B cell (primary cell): Measurements from ENCODE around the gene TTC38. TPM values are rescaled to one million over a fixed set of nuclear protein-coding genes. Genes with fewer than 3 reads are reported as not detected.

ENCODE experiments used
- ATAC-seq: fragments of 200-7000 bp; cut with Tn5 transposase; one replicate; pipeline ENCODE4 v1.10.0; 2021; ENCODE audit warnings: low read depth, mild to moderate bottlenecking, moderate number of reproducible peaks, moderate library complexity
- CTCF ChIA-PET: fragments of 350-600 bp; sonication (Branson Sonifier 250); formaldehyde crosslinking; loops from one replicate; lab custom pipeline; 2021; ENCODE audit warnings: antibody characterized with exemption, inconsistent platforms; lab: Charles Lee
- POLR2A ChIA-PET: fragments of 350-600 bp; sonication (Branson Sonifier 250); formaldehyde crosslinking; loops from one replicate; lab custom pipeline; 2021; ENCODE audit warnings: antibody characterized with exemption; lab: Charles Lee
- DNase-seq: peaks from one replicate; pipeline ENCODE4 v3.0.0; 2013
- H2AFZ ChIP-seq: 2 replicates; pipeline ENCODE4 v1.6.1; 2012; ENCODE audit warnings: mild to moderate bottlenecking, low read depth, low read length; ENCODE audit not compliant: insufficient read depth, poor library complexity, severe bottlenecking
- H3K27ac ChIP-seq, 2 donors: 1 replicate in 1 of 2; 2 replicates in 1 of 2; pipeline ENCODE4 v1.5.1; 2012 to 2013; ENCODE audit warnings: low read length in 2 of 2, mild to moderate bottlenecking in 2 of 2, moderate library complexity in 1 of 2
- H3K27me3 ChIP-seq, 4 experiments: fragments of 200-600 bp in 1 of 4; sonication (generic) in 1 of 4; replicated peaks in 1 of 4; 1 replicate in 2 of 4; 2 replicates in 2 of 4; pipeline versions ENCODE4 v1.6.1 to v1.7.0; 2013 to 2016; ENCODE audit warnings: low read length in 3 of 4, mild to moderate bottlenecking in 2 of 4, mixed read lengths in 1 of 4, moderate library complexity in 1 of 4; ENCODE audit not compliant: insufficient read depth in 4 of 4, control insufficient read depth in 3 of 4; ENCODE audit errors: control extremely low read depth in 1 of 4
- H3K36me3 ChIP-seq, 2 experiments: replicated peaks in 1 of 2; 1 replicate in 1 of 2; 2 replicates in 1 of 2; pipeline versions ENCODE4 v1.6.1 to v1.7.1; 2013; ENCODE audit warnings: low read length in 1 of 2; ENCODE audit not compliant: insufficient read depth in 2 of 2, control insufficient read depth in 1 of 2; ENCODE audit errors: control extremely low read depth in 1 of 2, extremely low read depth in 1 of 2
- H3K4me1 ChIP-seq, 2 donors: fragments of 200-600 bp in 1 of 2; sonication (generic) in 1 of 2; 1 replicate in 1 of 2; 2 replicates in 1 of 2; pipeline versions ENCODE4 v1.5.1 to v1.6.1; 2013 to 2017; ENCODE audit warnings: low read length in 2 of 2; ENCODE audit not compliant: control insufficient read depth in 2 of 2, insufficient read depth in 2 of 2
- H3K4me2 ChIP-seq: replicated peaks from 2 replicates; pipeline ENCODE3; 2012; ENCODE audit warnings: mild to moderate bottlenecking, low read depth, low read length; ENCODE audit not compliant: poor library complexity, severe bottlenecking
- H3K4me3 ChIP-seq, 5 experiments: fragments of 200-600 bp in 1 of 5; sonication (generic) in 1 of 5; 1 replicate in 3 of 5; 2 replicates in 2 of 5; pipeline versions ENCODE4 v1.5.1 to v1.7.0; 2011 to 2016; ENCODE audit warnings: low read length in 4 of 5, mild to moderate bottlenecking in 4 of 5, low read depth in 2 of 5, control low read depth in 1 of 5, moderate library complexity in 1 of 5; ENCODE audit not compliant: insufficient read depth in 1 of 5; ENCODE audit errors: control extremely low read depth in 1 of 5, extremely low read depth in 1 of 5
- H3K79me2 ChIP-seq: fragments of 200-600 bp; sonication (generic); one replicate; pipeline ENCODE4 v1.6.0; 2016; ENCODE audit warnings: low read length; ENCODE audit not compliant: control insufficient read depth, insufficient read depth
- H3K9ac ChIP-seq: fragments of 200-600 bp; sonication (generic); 2 replicates; pipeline ENCODE4 v1.6.1; 2017; ENCODE audit warnings: mild to moderate bottlenecking, low read length, moderate library complexity
- H3K9me3 ChIP-seq, 3 donors: one replicate each; pipeline versions ENCODE4 v1.6.1 to v1.7.1; 2013; ENCODE audit warnings: low read length in 2 of 3; ENCODE audit not compliant: control insufficient read depth in 2 of 3, insufficient read depth in 1 of 3; ENCODE audit errors: control extremely low read depth in 1 of 3
- H4K20me1 ChIP-seq: 2 replicates; pipeline ENCODE4 v1.6.0; 2012; ENCODE audit warnings: mild to moderate bottlenecking, low read length; ENCODE audit not compliant: insufficient read depth, control insufficient read depth, poor library complexity, severe bottlenecking
- H3K27ac Mint-ChIP-seq: one replicate; pipeline ENCODE4 v1.8.0; 2021; ENCODE audit warnings: mixed read lengths
- H3K27me3 Mint-ChIP-seq: one replicate; pipeline ENCODE4 v1.8.0; 2021; ENCODE audit warnings: mixed read lengths
- H3K4me1 Mint-ChIP-seq: one replicate; pipeline ENCODE4 v1.8.0; 2021; ENCODE audit warnings: mixed read lengths
- H3K4me3 Mint-ChIP-seq: one replicate; pipeline ENCODE4 v1.8.0; 2021; ENCODE audit warnings: mixed read lengths
- H3K9me3 Mint-ChIP-seq: one replicate; pipeline ENCODE4 v1.8.0; 2022; ENCODE audit warnings: mixed read lengths; ENCODE audit not compliant: insufficient read depth
- EZH2 ChIP-seq: IDR thresholded peaks from 2 replicates; pipeline ENCODE4 v1.6.1; 2012; ENCODE audit warnings: borderline replicate concordance, low read depth, mild to moderate bottlenecking, moderate library complexity, low read length; ENCODE audit not compliant: insufficient read depth, poor library complexity, severe bottlenecking
- WGBS: methylation state at CpG from one replicate; pipeline ENCODE4 v1.1.5; 2013; ENCODE audit warnings: missing lambda C conversion rate; ENCODE audit not compliant: insufficient coverage; 5-methylcytosine and 5-hydroxymethylcytosine counted together
- intact Hi-C: fragments of 100-400 bp; cut with micrococcal nuclease; formaldehyde crosslinking; loops from one replicate; pipeline ENCODE4 v1.10.0; 2022
- polyA plus RNA-seq: library from polyadenylated mRNA; depleted of rRNA; stranded (reverse); fragments of >200 nt; gene quantifications from 2 replicates; pipeline ENCODE4 v1.2.3, GENCODE V29; 2012
- total RNA-seq, 2 donors: library from RNA; stranded (reverse); fragments of 120-200 nt in 1 of 2; gene quantifications; 1 replicate in 1 of 2; 2 replicates in 1 of 2; pipeline versions ENCODE4 v1.2.3 to v1.2.4, GENCODE V29; 2013 to 2022
- TF ChIP-seq, protein P1 (sequence below): fragments of 200-600 bp; IDR thresholded peaks from one replicate; pipeline ENCODE4 v1.8.0; 2022; ENCODE audit warnings: antibody characterized with exemption, mild to moderate bottlenecking

The TTC38 gene
- total and polyA plus RNA-seq, 2 donors (not counting 1 experiment from before 2014, with no cell fraction given), result 10.8 to 13.3 TPM

DNA sequence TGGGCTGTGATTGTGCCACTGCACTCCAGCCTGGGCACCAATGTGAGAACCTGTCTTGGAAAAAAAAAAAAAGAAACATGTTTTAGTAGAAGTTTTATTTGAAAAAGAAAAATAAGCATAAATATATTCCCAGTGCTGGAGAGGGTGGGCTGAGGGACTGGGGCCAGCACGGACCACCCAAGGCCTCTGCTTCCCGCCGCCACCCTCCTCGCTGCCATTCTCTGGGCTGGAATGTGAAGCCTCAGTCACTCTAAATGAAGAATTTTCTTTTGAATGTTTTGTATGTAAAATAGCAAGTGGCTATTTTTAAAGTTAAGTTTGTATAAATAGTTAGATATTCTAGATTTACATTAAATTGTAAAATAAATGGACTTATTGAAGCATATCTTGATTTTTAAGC, 62.6 kb downstream of the TTC38 start:
- peaks cover 0 to 7% of the 10 kb centered on the region in 2 donors for H3K4me1 ChIP-seq
- no peaks in the 10 kb centered on the region for H3K36me3 ChIP-seq
- ChIA-PET CTCF (interaction anchor here (1.0 kb wide), 1 partner anchor 37 kb away, joined by 3 read pairs; no protein-coding TSS in a partner anchor), POLR2A (no interaction called here)
- no peaks in the 10 kb centered on the region for H4K20me1 ChIP-seq
- no peak overlapping the region for H3K27ac ChIP-seq
- H3K4me3 Mint-ChIP-seq, result no peak overlapping the region
- no peak overlapping the region for H2AFZ ChIP-seq
- H3K9ac ChIP-seq, result no peak overlapping the region
- intact Hi-C loops, result no loop called here
- no peak for TF ChIP-seq EZH2
- TF ChIP-seq, protein P1, sequence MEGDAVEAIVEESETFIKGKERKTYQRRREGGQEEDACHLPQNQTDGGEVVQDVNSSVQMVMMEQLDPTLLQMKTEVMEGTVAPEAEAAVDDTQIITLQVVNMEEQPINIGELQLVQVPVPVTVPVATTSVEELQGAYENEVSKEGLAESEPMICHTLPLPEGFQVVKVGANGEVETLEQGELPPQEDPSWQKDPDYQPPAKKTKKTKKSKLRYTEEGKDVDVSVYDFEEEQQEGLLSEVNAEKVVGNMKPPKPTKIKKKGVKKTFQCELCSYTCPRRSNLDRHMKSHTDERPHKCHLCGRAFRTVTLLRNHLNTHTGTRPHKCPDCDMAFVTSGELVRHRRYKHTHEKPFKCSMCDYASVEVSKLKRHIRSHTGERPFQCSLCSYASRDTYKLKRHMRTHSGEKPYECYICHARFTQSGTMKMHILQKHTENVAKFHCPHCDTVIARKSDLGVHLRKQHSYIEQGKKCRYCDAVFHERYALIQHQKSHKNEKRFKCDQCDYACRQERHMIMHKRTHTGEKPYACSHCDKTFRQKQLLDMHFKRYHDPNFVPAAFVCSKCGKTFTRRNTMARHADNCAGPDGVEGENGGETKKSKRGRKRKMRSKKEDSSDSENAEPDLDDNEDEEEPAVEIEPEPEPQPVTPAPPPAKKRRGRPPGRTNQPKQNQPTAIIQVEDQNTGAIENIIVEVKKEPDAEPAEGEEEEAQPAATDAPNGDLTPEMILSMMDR, result no peak
- no peaks in the 10 kb centered on the region for H3K9me3 ChIP-seq
- H3K27ac Mint-ChIP-seq, result no peak overlapping the region
- H3K9me3 Mint-ChIP-seq, result no peaks in the 10 kb centered on the region
- no peak overlapping the region for H3K4me2 ChIP-seq
- DNase-seq, result no peak
- no peaks in the 10 kb centered on the region for H3K27me3 Mint-ChIP-seq
- H3K4me1 Mint-ChIP-seq, result peaks cover 5% of the 10 kb centered on the region
- 100% methylated on average over 4 of the region's 4 CpGs for WGBS
- no peaks in the 10 kb centered on the region for H3K27me3 ChIP-seq
- ATAC-seq, result no peak
- H3K4me3 ChIP-seq, result no peak overlapping the region
- H3K79me2 ChIP-seq, result peaks cover 4% of the 10 kb centered on the region

DNA sequence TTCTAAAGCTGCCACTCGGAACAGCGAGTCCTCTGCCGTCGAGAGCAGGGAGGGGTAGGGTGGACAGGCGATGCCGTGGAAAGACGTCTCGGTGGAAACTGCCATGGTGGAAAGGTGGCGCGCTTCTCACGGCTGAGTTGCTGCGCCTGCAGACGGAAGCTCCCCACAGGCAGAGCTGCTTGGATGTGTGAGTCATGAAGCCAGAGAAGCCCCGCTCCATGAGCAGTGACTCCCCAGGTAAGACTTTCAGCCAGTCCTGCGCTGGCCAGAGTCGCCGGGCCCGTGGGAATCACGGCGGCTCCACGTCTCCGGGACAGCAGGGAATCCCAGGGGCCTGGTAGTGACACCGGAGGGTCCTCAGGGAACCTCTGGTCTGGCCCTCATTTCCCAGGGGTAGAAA, 63.7 kb downstream of the TTC38 start:
- TF ChIP-seq, protein P1, result no peak
- TF ChIP-seq EZH2, result no peak
- H3K9me3 Mint-ChIP-seq, result no peaks in the 10 kb centered on the region

More for the DNA sequence above, 63.7 kb downstream of the TTC38 start:
- Mint-ChIP-seq H3K4me1 (peaks cover 9% of the 10 kb centered on the region), H3K4me3 (no peak overlapping the region), H3K27me3 (no peaks in the 10 kb centered on the region), H3K27ac (no peak overlapping the region)
- Histone ChIP-seq H4K20me1 (peaks cover 6% of the 10 kb centered on the region), H3K9ac (no peak overlapping the region), H3K27ac (no peak overlapping the region), H3K27me3 (no peaks in the 10 kb centered on the region), H3K79me2 (peaks cover 15% of the 10 kb centered on the region), H3K36me3 (no peaks in the 10 kb centered on the region), H3K4me3 (no peak overlapping the region), H3K9me3 (peaks cover 0 to 4% (median 0%) of the 10 kb centered on the region in 3 donors), H3K4me1 (peaks cover 3 to 9% of the 10 kb centered on the region in 2 donors), H3K4me2 (no peak overlapping the region), H2AFZ (no peak overlapping the region)
- ChIA-PET POLR2A (interaction anchor here (0.6 kb wide), 1 partner anchor 215 kb away, joined by 3 read pairs; no protein-coding TSS in a partner anchor), CTCF (interaction anchor here (1.0 kb wide), 1 partner anchor 36 kb away, joined by 3 read pairs; no protein-coding TSS in a partner anchor)
- ATAC-seq (no peak), DNase-seq (no peak)
- 98% methylated on average over 19 of the region's 23 CpGs for WGBS
- intact Hi-C loops, result no loop called here
